Erythroblast (primary cell): ENCODE results near the gene HPF1.

Experiments
- DNase-seq, 2 experiments: peaks; one replicate each; lab custom pipeline; 2025; lab: John Stamatoyannopoulos, UW
- GATA1 ChIP-seq: IDR thresholded peaks from 2 replicates; pipeline ENCODE4 v1.6.1; 2011; ENCODE audit warnings: low read depth, mild to moderate bottlenecking, control low read depth, low read length, moderate library complexity
- POLR2A ChIP-seq: IDR thresholded peaks from 2 replicates; pipeline ENCODE4 v1.6.1; 2011; ENCODE audit warnings: mild to moderate bottlenecking, low read length

HPF1 gene

DNA sequence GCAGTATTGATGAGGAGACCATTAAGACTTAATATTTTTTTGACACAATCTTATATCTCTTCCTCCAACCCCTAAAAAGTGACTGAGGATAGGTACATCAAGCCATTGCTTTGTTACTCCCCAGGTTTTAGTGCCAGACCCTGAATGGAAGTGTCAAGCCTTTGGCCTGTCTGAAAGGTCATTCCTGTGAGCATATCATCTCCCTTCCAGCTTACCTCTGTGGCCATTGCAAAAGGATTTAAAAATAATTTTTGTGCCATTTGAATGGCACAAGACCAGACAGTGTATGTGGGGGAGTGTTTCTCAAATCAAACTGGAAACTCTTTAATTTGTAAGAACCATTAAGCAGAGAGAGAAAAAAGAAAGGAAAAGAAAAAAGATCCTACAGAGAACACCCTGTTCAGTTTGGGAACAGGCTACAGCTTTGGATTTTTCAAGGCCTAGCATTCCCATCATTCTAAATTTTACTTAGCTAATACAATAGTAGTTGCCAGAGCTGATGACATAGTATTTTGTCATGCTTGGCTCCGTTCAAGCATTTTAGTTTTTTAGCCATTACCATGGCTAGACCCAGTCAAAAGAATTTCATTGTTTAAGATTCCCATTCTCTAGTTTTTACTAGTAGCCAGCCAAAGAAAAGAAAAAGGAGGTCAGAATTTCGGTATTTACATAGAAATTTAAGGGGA lies 49.6 kb downstream of the HPF1 start:
- TF ChIP-seq POLR2A (no peak), GATA1 (no peak)
- no peak for DNase-seq

DNA sequence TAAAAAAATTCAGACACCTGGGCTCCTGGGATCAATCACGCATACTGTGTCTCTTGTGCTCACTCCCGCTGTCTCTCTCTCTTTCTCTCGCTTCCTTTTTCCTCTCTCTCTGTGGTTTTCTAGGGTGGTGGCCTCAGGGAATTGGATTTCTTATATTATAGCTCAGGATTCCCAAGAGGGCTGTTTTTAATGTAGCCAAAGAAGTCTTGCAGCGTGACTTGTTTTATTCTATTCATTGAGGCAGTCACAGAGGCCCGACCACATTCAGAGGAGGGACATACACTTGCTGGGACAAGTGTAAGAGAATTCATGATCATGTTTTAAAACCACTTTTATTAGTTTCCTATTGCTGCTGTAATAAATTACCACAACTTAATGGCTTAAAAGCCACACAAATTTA lies 59.4 kb downstream of the HPF1 start:
- TF ChIP-seq POLR2A: no peak
- TF ChIP-seq GATA1: no peak
- no peak for DNase-seq

DNA sequence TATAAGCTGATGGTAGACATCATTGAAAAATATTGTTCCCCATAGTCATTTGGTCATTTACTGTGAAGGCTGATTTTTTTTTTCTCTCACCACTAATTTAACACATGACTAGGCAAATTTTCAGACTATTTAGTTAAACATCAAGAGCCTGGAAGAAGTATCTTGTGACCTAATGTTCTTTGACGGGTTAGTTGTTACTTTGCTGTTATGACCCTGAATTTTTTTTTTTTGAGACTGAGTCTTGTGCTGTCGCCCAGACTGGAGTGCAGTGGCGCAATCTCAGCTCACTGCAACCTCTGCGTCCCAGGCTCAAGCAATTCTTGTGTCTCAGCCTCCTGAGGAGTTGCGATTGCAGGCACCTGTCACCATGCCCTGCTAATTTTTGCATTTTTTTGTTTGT lies 67.0 kb downstream of the HPF1 start:
- no peak for TF ChIP-seq POLR2A
- no peak for TF ChIP-seq GATA1
- no peak for DNase-seq

DNA sequence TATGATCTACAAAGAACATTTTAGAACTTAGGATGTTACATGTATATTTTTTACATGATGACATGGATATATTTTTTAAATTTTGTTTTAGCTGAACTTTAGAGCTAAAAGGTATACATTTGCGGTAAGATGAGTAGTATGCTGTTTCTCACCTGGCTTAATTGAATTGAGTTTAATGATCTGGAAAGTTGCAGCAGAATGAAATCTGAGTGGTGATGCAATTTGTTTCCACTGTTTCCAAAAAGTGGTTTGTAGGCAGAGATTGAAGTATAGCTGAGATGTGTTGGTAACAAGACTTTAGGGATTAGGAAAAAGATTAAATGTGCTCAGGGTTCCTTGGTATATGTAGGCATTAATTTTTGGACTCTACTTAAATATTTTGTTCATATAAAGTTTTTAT lies 68.1 kb downstream of the HPF1 start:
- no peak for TF ChIP-seq POLR2A
- no peak for TF ChIP-seq GATA1
- DNase-seq: no peak

DNA sequence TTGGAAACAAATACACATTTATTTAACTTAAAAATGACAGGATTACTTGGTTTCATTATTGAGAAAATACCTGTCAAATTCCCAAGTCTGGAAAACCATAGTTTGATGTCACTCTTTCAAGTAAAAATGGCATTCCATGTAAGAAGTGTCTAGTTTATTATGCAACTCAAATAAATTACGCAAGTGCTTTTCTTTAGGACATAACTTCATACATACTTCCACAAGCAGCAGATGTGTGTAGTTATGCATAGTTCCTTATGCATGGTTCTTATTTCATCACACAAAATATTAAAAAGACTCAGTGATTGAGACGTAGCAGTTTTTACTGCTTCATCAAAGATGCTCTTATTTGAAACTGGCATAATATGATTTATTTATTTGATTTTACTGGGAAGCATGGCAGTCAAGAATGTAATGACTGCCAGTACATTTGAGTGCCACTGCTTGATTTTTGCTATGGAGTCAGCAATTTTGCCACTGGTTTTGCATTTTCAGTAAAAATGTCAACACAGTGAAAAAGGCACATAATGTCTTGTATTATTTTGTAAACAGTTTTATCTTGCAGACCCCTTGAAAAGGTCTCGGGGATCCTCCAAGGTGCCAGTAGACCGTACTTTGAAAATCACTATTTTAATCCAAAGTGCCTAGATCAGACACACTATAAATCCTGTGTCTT lies 75.2 kb downstream of the HPF1 start:
- DNase-seq: no peak
- TF ChIP-seq POLR2A (no peak), GATA1 (no peak)
